GM21515 (cell line): ENCODE data around the gene SLC6A8.
"Not testable (repeated sequence)": the region's sequence is repeated elsewhere in the genome, so short reads cannot be mapped to it uniquely, and the experiment has no call there.

Source experiments
- ATAC-seq: cut with Tn5 transposase; IDR thresholded peaks from one replicate; pipeline ENCODE4 v1.9.1; 2021; ENCODE audit not compliant: unreplicated experiment

The SLC6A8 gene

GRCh38 chrX:153705403-153706060 is 17.8 kb downstream of the SLC6A8 start:
- not testable (repeated sequence) for ATAC-seq

GRCh38 chrX:153706799-153707198 is 19.1 kb downstream of the SLC6A8 start:
- no peak for ATAC-seq

GRCh38 chrX:153707406-153707805 is 19.7 kb downstream of the SLC6A8 start:
- ATAC-seq, result no peak

- ATAC-seq, result no peak
These were observed 20.7 kb downstream of the SLC6A8 start for GRCh38 chrX:153708415-153708814.

- no peak for ATAC-seq
These were observed 22.3 kb downstream of the SLC6A8 start for GRCh38 chrX:153709726-153710674.

- ATAC-seq, result no peak
These were observed 26.5 kb downstream of the SLC6A8 start for GRCh38 chrX:153714256-153714655.

- no peak for ATAC-seq
These were observed 29.7 kb downstream of the SLC6A8 start for GRCh38 chrX:153717445-153717844.

GRCh38 chrX:153719238-153719637 is 31.5 kb downstream of the SLC6A8 start:
- no peak for ATAC-seq

- no peak for ATAC-seq
These were observed 32.0 kb downstream of the SLC6A8 start for GRCh38 chrX:153719701-153720100.

- ATAC-seq, result no peak
These were observed 35.1 kb downstream of the SLC6A8 start for GRCh38 chrX:153722704-153723350.

GRCh38 chrX:153723351-153724251 is 35.9 kb downstream of the SLC6A8 start:
- peak; percentile 32 for ATAC-seq

- peak; percentile 51 for ATAC-seq
These were observed 36.7 kb downstream of the SLC6A8 start, which contains the start of the genes ABCD1 and BCAP31 for GRCh38 chrX:153724252-153725038. Gene ABCD1, plus strand, starts transcription at chrX:153724856. Its CDS starts 411 bp downstream, at chrX:153725267. Gene BCAP31, minus strand, starts transcription at chrX:153724387. Its CDS starts 1,143 bp downstream, at chrX:153723244.

GRCh38 chrX:153725039-153725831 is 37.5 kb downstream of the SLC6A8 start:
- ATAC-seq, result peak; percentile 7

GRCh38 chrX:153725832-153726285 is 38.1 kb downstream of the SLC6A8 start:
- ATAC-seq, result no peak

- ATAC-seq, result peak; percentile 43
These were observed 38.8 kb downstream of the SLC6A8 start for GRCh38 chrX:153726286-153727122.

- no peak for ATAC-seq
These were observed 39.6 kb downstream of the SLC6A8 start for GRCh38 chrX:153727123-153727931.

- ATAC-seq, result no peak
These were observed 40.4 kb downstream of the SLC6A8 start for GRCh38 chrX:153728095-153728494.
